RPMI7951 (cell line): ENCODE measurements around the gene PYROXD2. TPM values are rescaled to one million over a fixed set of nuclear protein-coding genes. Genes with fewer than 3 reads are reported as not detected.

Experiments used
- DNase-seq: peaks from one replicate; pipeline ENCODE4 v3.0.0-alpha.2; 2012; ENCODE audit warnings: low read depth
- total RNA-seq: library from RNA; depleted of rRNA; stranded (reverse); fragments of >200 nt; shearing (Covaris generic); gene quantifications from 2 replicates; pipeline ENCODE4 v1.2.3, GENCODE V29; 2014

PYROXD2 gene
- total RNA-seq, 1 experiment from 2014 or later, result 2.0 TPM

DNA sequence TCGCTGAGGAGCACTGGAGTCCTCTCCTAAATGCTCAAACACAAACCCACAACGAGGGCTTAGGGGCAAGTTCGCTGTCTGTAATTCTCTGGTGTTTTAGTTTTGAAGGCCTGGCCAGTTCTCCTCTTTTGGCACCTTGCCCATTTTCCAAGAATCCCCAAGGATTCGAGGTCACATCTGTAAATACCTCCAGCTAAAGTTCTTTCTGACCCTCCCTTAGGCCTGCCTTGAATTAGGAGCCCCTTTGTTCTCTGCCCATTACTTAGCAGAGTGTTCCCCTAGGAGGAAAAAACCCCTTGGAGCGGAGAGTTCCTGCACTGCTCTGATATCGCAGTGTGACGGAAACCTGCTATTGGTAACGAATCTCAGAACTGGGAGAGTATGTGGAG is 743 bp upstream of the PYROXD2 start:
- DNase-seq, result no peak

DNA sequence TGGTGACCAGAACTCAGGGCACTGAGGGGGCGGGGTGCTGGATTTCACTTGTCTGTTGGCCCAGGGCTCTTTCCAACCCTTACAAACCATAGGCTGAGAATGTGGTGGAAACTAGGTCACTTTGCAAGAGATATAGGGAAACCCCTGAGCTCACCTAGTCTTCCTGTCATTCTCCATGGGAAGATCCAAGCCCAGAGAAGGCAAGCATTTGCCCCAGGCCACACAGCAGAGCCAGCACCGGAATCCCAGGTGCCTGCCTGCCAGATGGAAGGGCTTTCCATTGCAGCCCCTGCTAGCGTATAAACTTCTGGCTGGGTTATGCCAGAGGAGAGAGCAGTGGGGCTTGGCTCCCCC is 427 bp downstream of the PYROXD2 start:
- DNase-seq, result no peak

DNA sequence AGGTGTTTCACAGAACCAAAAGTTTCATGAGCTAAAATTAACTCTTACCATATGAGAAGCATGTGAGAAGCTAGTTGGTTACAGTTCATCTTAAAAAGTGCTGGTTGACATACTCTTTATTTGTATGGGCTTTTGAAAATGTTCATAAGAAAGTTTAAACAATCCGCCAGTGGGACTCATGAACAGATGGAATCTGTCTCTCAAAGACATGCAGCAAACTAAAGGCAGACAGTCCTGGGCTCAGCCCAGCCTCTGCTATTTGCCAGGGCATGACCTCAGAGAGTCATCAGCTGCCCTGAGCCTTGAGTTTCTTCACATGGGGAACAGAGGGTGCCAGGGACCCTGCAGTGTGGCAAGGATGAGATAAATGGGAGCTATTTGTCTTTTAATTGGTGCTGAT is 3.2 kb downstream of the PYROXD2 start:
- DNase-seq, result no peak

DNA sequence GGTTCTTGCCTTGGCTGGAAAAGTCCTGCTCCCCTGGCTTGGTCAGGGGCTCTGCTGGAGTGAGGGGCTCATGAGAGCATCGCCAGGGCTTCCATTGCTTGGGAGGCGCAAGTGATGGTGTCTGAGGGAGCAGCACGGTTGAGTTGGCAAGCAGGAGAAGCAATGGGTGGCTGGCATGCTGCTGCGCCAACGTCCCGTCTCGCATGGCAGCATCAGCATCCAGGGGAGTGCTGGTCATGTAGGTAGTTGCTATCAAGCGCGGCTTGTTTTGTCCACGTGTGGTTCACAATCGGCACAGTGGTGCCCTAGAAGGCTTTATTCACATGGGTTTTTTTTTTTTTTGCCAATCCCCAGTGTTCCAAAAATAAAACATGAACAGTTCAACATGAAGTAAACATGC is 3.8 kb downstream of the PYROXD2 start:
- DNase-seq, result no peak

DNA sequence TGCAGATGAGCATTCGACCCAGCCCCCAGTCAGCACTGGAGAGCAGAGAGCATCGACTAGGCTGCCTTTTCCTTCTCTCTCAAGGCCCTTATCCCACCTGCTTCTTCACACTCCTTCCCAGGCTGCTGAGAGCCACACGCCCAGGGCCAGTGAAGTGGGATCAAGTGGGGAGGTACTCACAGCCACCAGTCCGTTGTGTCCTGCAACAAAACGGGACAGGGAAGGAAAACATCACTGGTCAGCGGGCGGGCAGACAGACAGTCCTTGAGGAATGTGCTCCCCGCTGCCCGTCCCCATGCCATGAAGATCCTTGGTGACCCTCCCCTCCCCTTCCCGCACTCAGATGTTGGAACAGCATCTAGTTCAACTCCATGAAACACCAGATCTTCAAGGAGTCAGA is 4.2 kb downstream of the PYROXD2 start:
- no peak for DNase-seq

DNA sequence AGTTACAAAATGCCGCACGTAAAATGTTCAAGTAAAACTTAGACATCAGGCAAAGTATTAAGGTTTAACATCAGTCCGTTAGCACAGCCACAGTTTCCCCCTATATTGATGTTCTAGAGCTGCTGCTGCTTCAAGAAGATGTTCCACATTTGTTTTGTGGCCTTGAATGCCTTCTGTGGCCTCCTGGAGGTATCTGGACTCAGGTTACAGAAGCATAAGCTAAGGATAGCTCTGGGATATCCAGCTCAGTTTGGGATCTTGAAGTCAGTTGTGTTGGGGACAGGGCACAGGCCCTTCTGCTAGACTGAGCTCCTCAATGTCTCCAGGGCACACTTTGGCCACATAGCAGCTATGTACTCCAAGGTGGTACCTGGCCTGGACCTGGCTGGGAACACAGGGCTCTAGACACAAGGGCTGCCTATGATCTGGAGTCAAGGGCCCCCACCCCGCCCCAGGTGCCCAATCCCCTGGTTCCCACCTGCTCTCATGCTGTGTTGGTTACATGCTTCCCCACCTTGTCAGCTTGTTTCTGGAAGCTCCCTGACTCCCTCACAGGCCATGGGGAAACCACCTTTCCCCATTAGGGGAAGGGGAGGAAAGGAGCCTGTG is 4.7 kb downstream of the PYROXD2 start:
- DNase-seq, result no peak

DNA sequence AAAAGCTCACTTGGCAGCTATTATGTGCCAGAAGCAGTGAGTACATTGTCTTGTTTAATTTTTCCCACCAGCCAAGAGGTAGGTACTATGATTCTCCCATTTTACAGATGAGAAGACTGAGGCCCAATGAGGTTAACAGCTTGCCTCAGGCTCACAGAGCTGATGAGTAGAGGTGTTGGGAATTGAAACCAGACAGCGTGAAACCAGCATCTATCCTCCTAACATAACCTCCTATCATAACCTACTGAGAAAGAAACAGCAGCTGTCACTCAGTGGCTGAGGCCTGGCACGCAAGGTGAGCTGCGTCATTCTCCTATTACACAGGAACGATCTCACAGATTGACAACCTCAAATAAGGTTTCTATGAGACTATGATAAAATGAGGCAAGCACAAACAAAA is 6.2 kb downstream of the PYROXD2 start:
- no peak for DNase-seq

DNA sequence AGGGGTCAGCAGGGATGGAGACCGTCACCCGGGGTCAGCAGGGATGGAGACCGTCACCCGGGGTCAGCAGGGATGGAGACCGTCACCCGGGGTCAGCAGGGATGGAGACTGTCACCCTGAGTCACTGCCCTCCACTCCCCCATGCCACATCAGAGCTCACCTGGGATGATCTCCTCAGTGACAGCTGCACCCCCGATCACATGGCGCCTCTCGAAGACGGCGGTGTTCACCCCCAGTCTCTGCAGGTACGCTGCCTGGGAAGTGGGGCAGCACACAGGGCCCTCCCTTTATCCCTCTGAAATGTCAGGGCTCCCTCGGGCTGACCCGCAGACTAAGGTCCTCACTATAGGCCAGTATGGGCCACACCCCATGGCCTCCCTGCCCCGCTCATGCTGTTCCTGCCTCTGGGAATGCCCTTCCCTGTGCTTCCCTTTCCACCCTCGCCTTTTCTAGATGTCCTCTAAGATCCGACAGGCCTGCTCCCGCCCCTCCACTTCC is 7.2 kb downstream of the PYROXD2 start:
- DNase-seq, result no peak

DNA sequence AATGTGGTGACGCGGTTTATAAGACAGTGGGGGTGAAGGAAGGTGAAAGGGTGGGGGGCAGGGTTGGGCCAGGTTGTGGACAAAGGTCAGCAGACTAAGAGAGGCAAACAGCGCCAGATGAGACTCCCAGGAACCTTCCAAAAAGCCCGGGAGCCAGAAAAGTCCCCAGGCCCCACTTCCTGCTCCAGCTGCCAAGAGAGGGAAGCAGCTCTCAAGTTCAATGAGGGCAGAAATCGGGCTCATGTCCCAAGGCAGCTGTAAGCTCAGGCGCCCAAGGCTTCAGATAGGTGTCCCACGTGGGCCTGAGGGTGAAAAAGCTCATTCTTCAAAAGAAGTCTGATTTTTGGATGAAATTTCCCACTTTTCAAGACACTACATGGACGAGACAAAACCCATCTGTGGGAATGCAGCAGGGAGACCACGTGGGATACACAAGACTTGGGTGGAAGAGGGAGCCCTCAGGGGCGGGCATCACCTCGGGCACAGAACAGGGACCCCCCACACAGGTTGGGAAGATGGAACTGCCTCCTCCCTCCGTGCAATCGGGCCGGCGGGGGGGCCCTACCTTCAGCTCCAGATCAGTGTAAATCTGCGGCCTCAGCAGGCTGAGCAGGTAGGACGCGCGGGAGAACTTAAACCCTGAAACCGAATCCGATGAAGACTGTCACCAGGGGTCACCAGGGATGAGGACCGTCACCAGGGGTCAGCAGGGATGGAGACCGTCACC is 7.8 kb downstream of the PYROXD2 start:
- DNase-seq, result no peak

DNA sequence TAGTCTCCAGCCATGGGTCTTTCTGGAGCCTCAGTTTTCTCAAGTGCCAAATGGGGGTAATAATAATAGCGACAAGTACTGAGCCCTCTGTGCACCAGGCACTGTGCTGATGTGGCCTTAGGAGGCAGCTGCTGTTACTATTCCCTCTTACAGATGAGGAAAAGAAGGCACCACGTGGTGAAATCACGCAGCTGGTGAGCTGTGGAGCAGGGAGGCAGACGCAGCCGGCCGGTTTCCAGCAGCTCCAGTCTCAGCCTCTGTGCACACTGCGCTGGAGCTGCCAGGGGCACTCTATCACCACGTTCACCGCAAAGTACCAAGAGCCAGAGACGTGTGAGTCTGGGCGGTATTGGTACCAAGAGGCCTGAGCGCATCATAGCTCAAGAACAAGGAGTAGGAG is 9.6 kb downstream of the PYROXD2 start:
- DNase-seq, result no peak

DNA sequence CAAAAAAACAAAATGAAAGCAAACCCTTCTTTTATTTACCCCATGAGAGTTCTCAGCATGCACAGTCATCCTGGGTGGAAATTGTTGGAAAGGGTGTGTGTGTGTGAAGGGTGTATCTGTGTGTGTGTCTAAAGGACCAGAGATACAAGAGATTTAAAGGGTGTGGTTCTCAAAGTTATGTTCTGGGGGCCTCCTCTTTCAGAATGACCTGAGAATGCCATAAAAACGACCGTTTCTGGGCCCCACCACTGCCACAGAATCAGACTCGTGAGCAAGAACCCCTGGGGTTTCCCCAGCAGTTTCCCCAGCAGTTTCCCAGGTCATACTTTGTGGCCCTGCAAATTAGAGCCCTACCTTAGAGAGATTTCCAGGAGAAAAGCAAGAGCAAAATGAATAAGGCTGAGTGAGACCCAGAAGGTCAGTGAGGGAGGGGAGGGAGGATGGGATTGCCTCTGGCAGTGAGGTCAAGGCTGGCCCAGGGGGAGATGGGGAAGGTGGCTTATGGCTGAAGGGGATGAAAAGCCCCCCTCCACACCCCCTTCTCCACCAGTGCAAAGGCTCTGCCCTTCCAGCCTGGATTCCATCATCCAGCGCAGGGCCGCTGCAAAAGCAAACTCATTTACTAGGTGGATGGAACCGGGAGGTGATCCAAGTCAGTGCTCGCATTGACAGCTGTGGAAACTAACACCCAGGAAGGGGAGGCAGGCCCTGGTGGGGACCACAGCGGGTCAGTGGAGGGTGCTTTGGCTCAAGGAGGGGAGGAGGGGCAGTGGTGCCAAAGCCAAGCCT is 10.2 kb downstream of the PYROXD2 start:
- peak; percentile 44 for DNase-seq

DNA sequence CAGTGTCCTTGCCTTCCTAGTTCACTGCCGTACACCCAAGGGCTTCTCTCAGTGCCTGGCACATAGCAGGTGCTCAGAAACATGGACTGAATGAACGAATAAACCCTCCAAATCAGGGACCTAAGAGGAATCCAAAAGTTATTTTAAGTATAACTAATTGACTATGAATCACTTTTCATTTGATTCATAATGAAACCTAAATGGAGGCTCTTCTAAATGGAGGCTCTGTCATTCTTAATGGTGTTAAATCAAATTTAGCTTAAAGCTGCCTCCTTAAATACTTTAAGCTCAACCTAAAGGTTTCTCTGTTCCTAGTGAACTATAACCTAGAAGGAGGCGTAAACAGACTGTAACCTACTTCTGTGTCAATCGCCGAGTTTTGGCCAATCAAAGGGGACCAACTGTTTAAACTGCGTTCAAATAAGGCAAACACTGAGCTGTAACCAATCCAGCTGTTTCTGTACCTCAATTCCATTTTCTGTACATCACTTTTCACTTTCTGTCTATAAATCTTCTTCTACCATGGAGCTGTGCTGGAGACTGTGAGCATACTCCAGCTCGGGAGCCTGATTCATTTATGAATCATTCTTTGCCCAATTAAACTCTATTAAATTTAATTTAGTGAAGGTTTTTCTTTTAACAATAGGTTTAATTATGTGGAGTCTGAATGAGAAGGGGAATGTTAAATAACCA is 11.0 kb downstream of the PYROXD2 start:
- DNase-seq, result peak; percentile 43

DNA sequence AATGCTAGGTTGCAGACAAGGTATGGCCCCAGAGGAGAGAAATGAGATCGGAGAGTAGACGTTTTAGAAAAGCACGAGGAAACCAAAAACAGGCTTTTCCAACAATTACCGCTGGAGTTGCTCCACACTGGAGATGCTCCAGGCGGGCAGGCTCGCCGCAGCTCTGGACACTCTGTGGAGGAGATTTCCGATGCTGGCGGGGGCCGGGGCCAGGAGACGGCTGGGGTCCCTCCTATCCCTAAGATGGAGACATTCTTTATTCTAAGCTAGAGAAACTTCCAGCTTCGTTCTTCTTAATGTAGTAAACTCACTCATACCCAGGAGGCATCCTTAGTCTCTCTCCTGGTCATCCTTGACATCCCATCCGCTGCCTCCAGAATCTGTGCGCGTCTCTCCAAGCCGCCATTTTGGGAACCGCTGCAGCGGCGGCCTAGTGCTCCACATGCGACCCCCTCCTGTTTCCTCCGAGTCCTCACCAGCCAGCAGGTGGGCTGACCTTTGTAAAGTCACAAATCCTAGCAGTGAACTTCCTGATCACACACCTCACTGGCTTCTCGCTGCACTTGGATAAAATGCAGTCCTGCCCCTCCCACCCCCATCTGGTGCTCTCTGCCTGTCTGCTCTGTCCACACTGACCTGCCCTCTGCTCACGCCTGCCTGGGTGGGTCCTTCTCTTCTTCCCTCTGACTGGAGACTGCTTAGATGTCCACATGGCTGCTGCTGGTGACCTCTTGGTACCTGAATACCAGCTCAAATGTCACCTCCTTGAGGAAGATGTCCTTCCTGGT is 11.9 kb downstream of the PYROXD2 start:
- DNase-seq, result no peak

DNA sequence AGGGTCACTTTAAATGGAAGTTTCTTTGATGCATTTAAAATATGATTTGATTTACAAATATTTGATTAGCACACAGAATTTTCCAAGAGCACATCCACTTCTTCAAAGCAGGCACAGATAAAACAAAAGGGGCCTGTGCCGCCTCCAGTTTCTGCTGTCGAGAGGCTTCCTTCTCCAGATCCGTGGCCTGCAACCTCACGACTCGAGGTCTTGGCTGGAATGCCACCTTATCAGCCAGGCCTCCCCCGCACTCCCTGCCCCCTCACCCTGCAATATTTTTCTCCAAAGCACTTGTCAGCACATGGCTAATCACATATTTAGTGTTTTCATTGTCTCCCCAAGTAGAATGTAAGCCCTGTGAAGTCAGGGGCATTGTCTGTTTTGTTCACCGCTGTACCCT is 12.5 kb downstream of the PYROXD2 start:
- no peak for DNase-seq

DNA sequence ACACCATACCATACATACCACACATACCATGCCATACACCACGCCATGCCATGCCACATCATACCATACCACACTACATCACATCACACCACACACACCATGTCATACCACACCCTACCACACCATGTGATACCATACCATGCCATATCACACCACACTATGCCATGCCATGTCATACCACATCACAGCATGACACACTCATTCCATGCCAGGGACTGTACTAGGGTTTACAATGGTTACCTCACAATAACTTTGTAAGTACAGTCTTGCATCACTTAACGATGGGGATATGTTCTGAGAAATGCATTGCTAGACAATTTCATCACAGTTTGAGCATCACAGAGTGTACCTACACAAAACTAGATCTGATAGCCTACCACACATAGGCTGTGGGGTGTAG is 14.5 kb downstream of the PYROXD2 start:
- DNase-seq, result no peak

DNA sequence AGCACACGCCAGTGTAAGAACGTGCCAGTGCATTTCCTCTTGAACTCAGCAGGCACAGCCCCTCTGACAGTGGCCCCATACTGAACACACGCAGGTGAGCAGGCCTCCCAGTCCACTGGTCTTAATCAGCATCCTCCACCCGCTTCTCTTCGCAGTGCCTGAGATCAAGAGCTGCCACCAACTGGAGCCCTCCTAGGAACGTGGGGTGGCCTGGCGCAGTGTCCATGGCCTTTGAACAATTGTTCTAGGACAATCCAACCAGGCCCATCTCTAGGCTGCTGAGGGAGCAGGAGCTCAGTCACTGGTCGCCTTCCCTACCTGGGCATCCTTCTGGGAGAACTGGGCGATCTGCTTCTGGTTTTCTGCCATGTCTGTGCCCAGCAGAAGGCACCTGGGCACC is 15.2 kb downstream of the PYROXD2 start:
- DNase-seq, result no peak

DNA sequence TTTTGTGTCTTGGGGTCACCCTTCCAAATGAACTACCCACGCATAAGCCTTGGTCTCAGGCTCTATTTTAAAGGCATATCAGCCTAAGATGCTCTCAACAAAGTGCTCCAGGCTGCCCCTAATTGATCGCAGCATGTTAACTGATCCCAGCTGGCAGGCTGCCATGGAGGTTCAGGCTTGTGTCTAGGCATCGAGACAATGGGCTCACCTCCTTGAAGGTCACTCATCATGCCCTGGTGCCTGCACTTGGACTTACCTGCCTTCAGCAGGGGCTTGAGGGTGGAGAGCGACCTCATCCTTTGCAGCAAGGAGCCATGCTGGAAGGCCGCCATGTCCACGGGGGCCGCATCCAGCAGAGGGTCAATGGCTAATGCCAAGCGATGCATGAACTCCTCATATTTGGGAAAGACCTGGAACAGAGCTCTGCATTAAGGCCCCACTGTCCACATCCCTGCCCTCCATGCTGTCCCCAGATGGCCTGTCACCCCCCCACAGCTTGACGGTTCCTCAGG is 17.8 kb downstream of the PYROXD2 start:
- no peak for DNase-seq

DNA sequence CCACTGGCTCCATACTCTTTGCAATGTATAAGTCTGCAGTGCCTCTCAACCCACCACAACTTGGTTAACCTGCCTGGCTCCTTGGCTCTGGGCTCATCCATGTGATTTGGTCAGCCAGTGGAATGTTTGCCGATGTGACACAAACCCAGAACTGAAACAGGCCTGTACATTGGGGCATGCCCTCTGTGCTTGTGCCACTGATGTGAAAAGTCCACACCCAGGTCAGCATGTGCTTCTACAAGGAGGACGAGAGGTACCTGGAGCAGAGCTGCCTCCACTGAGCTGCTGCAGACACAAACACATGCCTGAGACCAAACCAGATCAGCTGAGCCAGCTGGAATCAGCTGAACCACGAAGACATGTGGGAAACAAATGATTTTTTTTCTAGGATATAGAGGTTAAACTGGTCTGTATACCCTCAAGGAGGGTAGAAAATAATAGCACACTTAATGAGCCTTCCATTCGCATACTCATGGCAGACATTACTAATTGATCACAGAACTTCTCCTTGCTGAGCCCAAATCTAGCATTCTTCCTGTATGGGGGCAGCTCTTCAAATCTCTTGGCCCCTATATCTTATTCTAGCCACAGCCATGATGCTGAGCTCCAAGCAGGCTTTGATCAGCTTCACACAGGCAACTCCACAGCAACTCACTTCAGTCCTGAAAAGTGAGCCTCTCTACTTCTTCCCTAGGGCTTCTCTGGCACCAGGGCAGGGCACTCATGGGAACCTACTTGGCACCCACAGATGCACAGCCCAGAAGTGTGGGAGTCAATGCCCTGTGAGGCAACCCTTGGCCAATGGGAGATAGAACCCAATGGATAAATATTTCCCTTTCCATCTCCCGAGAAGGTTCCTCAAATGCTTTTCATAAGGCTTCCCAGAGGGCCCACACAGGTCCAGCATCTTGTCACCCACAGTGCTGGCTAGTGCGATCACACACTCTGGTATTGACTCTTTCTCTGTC is 18.6 kb downstream of the PYROXD2 start:
- DNase-seq, result no peak

DNA sequence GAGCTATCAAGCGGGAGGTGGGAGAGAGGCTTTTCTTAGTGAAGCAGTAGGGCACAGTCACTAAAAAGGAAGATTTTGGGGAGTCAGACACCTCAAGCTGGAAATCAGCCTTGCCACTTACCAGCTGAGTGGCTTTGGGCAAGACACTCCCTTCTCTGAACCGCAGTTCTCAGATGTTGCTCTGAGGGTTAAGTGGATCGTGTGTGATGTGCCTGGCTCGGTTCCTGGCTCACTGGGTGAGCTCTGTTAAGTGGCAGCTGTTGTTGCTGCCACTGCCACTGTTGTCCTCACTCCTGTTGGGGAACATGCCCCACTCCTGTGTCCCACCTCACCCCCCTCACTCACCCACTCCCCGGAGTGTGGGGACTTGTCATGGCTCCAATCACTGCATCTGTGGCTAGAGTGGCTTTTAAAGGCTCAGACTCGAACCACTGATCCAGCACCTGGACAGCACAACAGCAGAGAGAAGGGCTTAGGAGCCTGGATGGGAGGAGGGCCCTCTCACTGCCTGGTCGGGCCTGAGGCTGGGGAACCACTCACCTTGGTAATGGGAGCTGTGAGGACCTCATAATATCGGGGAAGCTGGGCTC is 20.0 kb downstream of the PYROXD2 start:
- DNase-seq, result peak; percentile 49

DNA sequence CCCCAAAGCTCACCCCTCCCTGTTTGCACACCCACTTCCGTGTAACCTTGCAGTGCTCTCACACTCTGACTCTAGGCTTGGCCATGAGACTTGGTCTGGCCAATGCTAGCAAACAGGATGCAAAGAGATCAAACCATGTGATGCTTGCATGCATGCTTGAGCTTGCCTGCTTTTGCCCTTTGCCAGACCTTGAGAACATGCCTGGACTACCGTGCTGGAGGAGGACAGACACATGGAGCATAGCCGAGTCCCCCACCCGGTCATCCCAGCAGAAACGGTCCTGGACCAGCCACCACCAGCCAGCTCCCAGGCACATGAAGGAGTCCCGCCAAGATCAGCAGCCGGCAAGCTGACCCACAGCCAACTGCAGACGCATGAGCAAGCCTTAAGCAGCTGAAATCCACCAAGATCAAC is 23.4 kb downstream of the PYROXD2 start:
- DNase-seq, result no peak
